Mesendoderm (in vitro differentiated cells): Measurements from ENCODE around the gene BCAS4.
A peak's percentile ranks its signal among the peaks of the same experiment; 100 is the strongest.

ENCODE experiments used
- DNase-seq: peaks from one replicate; pipeline ENCODE4 v3.0.0; 2013
- H2AK5ac ChIP-seq: 2 replicates; pipeline ENCODE4 v1.6.1; 2013; ENCODE audit warnings: low read length, inconsistent platforms
- H2BK120ac ChIP-seq: 2 replicates; pipeline ENCODE4 v1.6.1; 2013; ENCODE audit warnings: low read depth, mild to moderate bottlenecking, low read length, moderate library complexity, mixed read lengths
- H2BK15ac ChIP-seq: replicated peaks from 2 replicates; pipeline ENCODE4 v1.6.1; 2013; ENCODE audit warnings: low read depth, mild to moderate bottlenecking, moderate library complexity
- H2BK5ac ChIP-seq: 2 replicates; pipeline ENCODE4 v1.6.1; 2013; ENCODE audit warnings: low read length, inconsistent platforms
- H3K18ac ChIP-seq: 2 replicates; pipeline ENCODE4 v1.6.1; 2013; ENCODE audit warnings: mild to moderate bottlenecking, low read length, mixed read lengths
- H3K23ac ChIP-seq: one replicate; pipeline ENCODE4 v1.6.1; 2013; ENCODE audit warnings: low read length
- H3K27ac ChIP-seq: 2 replicates; pipeline ENCODE4 v1.5.1; 2013; ENCODE audit warnings: low read depth, mild to moderate bottlenecking, inconsistent platforms, low read length, moderate library complexity
- H3K27me3 ChIP-seq: 2 replicates; pipeline ENCODE4 v1.6.1; 2013; ENCODE audit warnings: low read length, control low read depth, mild to moderate bottlenecking, inconsistent platforms; ENCODE audit not compliant: insufficient read depth, poor library complexity
- H3K36me3 ChIP-seq: 2 replicates; pipeline ENCODE4 v1.6.1; 2013; ENCODE audit warnings: low read length, inconsistent platforms; ENCODE audit not compliant: control insufficient read depth, insufficient read depth
- H3K4ac ChIP-seq: one replicate; pipeline ENCODE4 v1.6.1; 2013; ENCODE audit warnings: low read depth, mild to moderate bottlenecking, low read length, moderate library complexity
- H3K4me1 ChIP-seq: 2 replicates; pipeline ENCODE4 v1.6.1; 2013; ENCODE audit warnings: low read depth, low read length, inconsistent platforms; ENCODE audit not compliant: control insufficient read depth
- H3K4me2 ChIP-seq: 2 replicates; pipeline ENCODE4 v1.6.1; 2013; ENCODE audit warnings: low read length
- H3K4me3 ChIP-seq: 2 replicates; pipeline ENCODE4 v1.5.1; 2013; ENCODE audit warnings: mild to moderate bottlenecking, low read length
- H3K56ac ChIP-seq: one replicate; pipeline ENCODE4 v1.6.1; 2013; ENCODE audit warnings: low read length
- H3K79me1 ChIP-seq: 2 replicates; pipeline ENCODE4 v1.6.1; 2013; ENCODE audit warnings: low read length, inconsistent platforms
- H3K79me2 ChIP-seq: 2 replicates; pipeline ENCODE4 v1.6.1; 2013; ENCODE audit warnings: mild to moderate bottlenecking, low read length; ENCODE audit not compliant: control insufficient read depth, insufficient read depth
- H3K9ac ChIP-seq: 2 replicates; pipeline ENCODE4 v1.6.1; 2013; ENCODE audit warnings: low read length, inconsistent platforms
- H4K5ac ChIP-seq: one replicate; pipeline ENCODE4 v1.6.1; 2013; ENCODE audit warnings: low read length
- H4K8ac ChIP-seq: one replicate; pipeline ENCODE4 v1.6.1; 2013; ENCODE audit warnings: low read depth, mild to moderate bottlenecking, control low read depth, low read length, moderate library complexity
- WGBS: extraction: QIAGEN DNeasy Blood & Tissue Kit; methylation state at CpG from one replicate; pipeline ENCODE4 v1.1.7; 2013; ENCODE audit warnings: low lambda C conversion rate, missing lambda C conversion rate; ENCODE audit not compliant: insufficient coverage; ENCODE audit errors: extremely low coverage; 5-methylcytosine and 5-hydroxymethylcytosine counted together

BCAS4 gene

DNA sequence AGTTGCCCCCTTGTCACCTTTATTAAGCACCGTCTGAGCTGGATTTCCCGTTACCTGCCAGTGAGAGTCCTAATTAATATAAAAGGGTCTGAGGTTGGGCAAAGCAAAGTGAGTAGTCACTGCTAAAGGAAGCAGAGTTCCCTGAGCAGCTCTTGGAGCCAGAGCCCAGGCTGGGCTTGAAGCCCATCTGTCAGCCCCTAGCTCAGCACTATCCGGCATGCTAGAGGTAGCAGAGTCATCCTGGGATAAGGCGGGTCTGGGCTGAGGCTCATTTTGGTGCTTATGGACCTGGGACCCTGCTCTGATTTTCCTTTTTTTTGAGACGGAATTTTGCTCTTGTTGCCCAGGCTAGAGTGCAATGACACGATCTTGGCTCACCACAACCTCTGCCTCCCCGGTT is 90.2 kb downstream of the BCAS4 start:
- H3K36me3 ChIP-seq: peaks cover 2% of the 10 kb centered on the region
- no peak overlapping the region for H2BK120ac ChIP-seq
- H2BK5ac ChIP-seq: no peak overlapping the region
- H3K4me2 ChIP-seq: no peak overlapping the region
- no peak overlapping the region for H3K56ac ChIP-seq
- H4K5ac ChIP-seq: no peak overlapping the region
- peaks cover 2% of the 10 kb centered on the region for H3K79me1 ChIP-seq
- no peak overlapping the region for H3K4me3 ChIP-seq
- no peak overlapping the region for H3K4ac ChIP-seq
- no peak for DNase-seq
- H2AK5ac ChIP-seq: no peak overlapping the region
- H2BK15ac ChIP-seq: no peak overlapping the region
- H3K4me1 ChIP-seq: no peaks in the 10 kb centered on the region
- no peak overlapping the region for H3K27ac ChIP-seq
- H4K8ac ChIP-seq: no peak overlapping the region
- no peak overlapping the region for H3K9ac ChIP-seq
- H3K79me2 ChIP-seq: no peaks in the 10 kb centered on the region
- no peak overlapping the region for H3K23ac ChIP-seq
- no peak overlapping the region for H3K18ac ChIP-seq
- no CpG with 5 or more reads among the region's 7 CpGs for WGBS
- no peaks in the 10 kb centered on the region for H3K27me3 ChIP-seq

DNA sequence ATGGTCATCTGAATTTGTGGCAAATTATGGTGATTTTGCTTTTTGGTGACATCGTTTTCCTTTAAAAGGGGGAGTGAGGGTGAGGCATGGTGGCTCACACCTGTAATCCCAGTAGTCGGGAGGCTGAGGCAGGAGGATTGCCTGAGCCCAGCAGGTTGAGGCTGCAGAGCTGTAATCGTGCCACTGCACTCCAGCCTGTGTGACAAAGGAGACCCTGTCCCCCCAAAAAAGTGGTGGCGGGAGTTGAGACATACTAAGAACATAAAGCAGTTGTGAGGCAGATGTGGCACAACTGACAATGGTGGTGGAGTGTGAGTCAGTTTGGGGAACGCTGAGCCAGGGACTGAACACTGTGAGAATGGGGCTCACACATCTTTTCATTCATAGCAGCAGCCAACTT is 90.9 kb downstream of the BCAS4 start:
- H4K5ac ChIP-seq: no peak overlapping the region
- H3K4me3 ChIP-seq: no peak overlapping the region
- H3K56ac ChIP-seq: no peak overlapping the region
- H3K79me2 ChIP-seq: no peaks in the 10 kb centered on the region
- WGBS: no CpG with 5 or more reads among the region's 5 CpGs
- H2BK5ac ChIP-seq: no peak overlapping the region
- no peak overlapping the region for H2BK15ac ChIP-seq
- H3K4ac ChIP-seq: no peak overlapping the region
- H4K8ac ChIP-seq: no peak overlapping the region
- no peak overlapping the region for H3K23ac ChIP-seq
- no peak overlapping the region for H3K27ac ChIP-seq
- H3K4me1 ChIP-seq: no peaks in the 10 kb centered on the region
- H2BK120ac ChIP-seq: no peak overlapping the region
- H2AK5ac ChIP-seq: no peak overlapping the region
- no peak overlapping the region for H3K4me2 ChIP-seq
- no peak for DNase-seq
- H3K9ac ChIP-seq: no peak overlapping the region
- peaks cover 2% of the 10 kb centered on the region for H3K36me3 ChIP-seq
- H3K27me3 ChIP-seq: no peaks in the 10 kb centered on the region
- H3K79me1 ChIP-seq: peaks cover 2% of the 10 kb centered on the region
- no peak overlapping the region for H3K18ac ChIP-seq

GRCh38 chr20:50886184-50886790 is 91.4 kb downstream of the BCAS4 start:
- H3K27ac ChIP-seq: no peak overlapping the region

DNA sequence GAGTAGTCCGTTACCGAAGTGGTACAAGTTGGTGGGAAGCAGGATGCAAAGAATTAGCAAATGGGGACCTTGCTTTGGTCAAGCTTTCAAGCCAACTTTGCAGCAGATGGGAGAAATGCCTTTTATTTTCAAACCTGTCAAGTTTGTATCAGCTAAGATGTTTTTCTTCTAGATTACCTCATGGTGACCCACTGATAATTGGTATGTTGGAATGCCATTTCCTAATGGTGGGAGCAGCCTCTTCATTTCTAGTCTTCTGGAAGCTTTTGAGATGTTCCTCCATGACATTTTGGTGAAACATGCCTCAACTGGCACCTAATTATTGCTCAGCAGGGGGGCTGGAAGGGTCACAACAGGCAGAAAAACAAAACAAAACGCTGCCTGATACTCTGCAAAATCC is 92.7 kb downstream of the BCAS4 start:
- Histone ChIP-seq H3K4me2 (no peak overlapping the region), H3K18ac (no peak overlapping the region), H3K27me3 (no peaks in the 10 kb centered on the region), H3K79me2 (peaks cover 6% of the 10 kb centered on the region), H3K9ac (no peak overlapping the region), H2BK15ac (no peak overlapping the region), H3K4ac (no peak overlapping the region), H4K8ac (no peak overlapping the region), H2AK5ac (no peak overlapping the region), H3K27ac (no peak overlapping the region), H4K5ac (no peak overlapping the region), H3K23ac (no peak overlapping the region), H2BK5ac (no peak overlapping the region), H2BK120ac (no peak overlapping the region), H3K4me1 (no peaks in the 10 kb centered on the region), H3K36me3 (peaks cover 12% of the 10 kb centered on the region), H3K4me3 (no peak overlapping the region), H3K56ac (no peak overlapping the region), H3K79me1 (peaks cover 14% of the 10 kb centered on the region)
- peak; percentile 37 for DNase-seq
- no CpG with 5 or more reads among the region's 3 CpGs for WGBS

More at GRCh38 chr20:50886184-50886790, 91.4 kb downstream of the BCAS4 start:
- no CpG with 5 or more reads among the region's 12 CpGs for WGBS
- Histone ChIP-seq H2BK120ac (no peak overlapping the region), H3K36me3 (peaks cover 4% of the 10 kb centered on the region), H2BK15ac (no peak overlapping the region), H3K4ac (no peak overlapping the region), H3K4me3 (no peak overlapping the region), H3K4me2 (no peak overlapping the region), H3K9ac (no peak overlapping the region), H3K56ac (no peak overlapping the region), H3K23ac (no peak overlapping the region), H3K18ac (no peak overlapping the region), H3K79me2 (peaks cover 2% of the 10 kb centered on the region), H3K4me1 (no peaks in the 10 kb centered on the region), H4K8ac (no peak overlapping the region), H2BK5ac (no peak overlapping the region), H3K27me3 (no peaks in the 10 kb centered on the region), H2AK5ac (no peak overlapping the region), H4K5ac (no peak overlapping the region), H3K79me1 (peaks cover 5% of the 10 kb centered on the region)
- no peak for DNase-seq

- WGBS: no CpG with 5 or more reads among the region's 5 CpGs
- no peak overlapping the region for H3K4ac ChIP-seq
- H3K27ac ChIP-seq: no peak overlapping the region
- H3K36me3 ChIP-seq: peaks cover 26% of the 10 kb centered on the region
- peaks cover 21% of the 10 kb centered on the region for H3K79me1 ChIP-seq
- no peak overlapping the region for H4K5ac ChIP-seq
- no peak overlapping the region for H2AK5ac ChIP-seq
- no peak overlapping the region for H2BK15ac ChIP-seq
- no peak overlapping the region for H2BK5ac ChIP-seq
- H3K79me2 ChIP-seq: peaks cover 6% of the 10 kb centered on the region
- DNase-seq: no peak
- H3K18ac ChIP-seq: no peak overlapping the region
- H3K4me1 ChIP-seq: no peaks in the 10 kb centered on the region
- no peaks in the 10 kb centered on the region for H3K27me3 ChIP-seq
- no peak overlapping the region for H3K4me2 ChIP-seq
- no peak overlapping the region for H2BK120ac ChIP-seq
- H3K9ac ChIP-seq: no peak overlapping the region
- no peak overlapping the region for H3K4me3 ChIP-seq
- H3K56ac ChIP-seq: no peak overlapping the region
- no peak overlapping the region for H4K8ac ChIP-seq
- no peak overlapping the region for H3K23ac ChIP-seq
Observed at GRCh38 chr20:50891138-50891537, 96.3 kb downstream of the BCAS4 start.

DNA sequence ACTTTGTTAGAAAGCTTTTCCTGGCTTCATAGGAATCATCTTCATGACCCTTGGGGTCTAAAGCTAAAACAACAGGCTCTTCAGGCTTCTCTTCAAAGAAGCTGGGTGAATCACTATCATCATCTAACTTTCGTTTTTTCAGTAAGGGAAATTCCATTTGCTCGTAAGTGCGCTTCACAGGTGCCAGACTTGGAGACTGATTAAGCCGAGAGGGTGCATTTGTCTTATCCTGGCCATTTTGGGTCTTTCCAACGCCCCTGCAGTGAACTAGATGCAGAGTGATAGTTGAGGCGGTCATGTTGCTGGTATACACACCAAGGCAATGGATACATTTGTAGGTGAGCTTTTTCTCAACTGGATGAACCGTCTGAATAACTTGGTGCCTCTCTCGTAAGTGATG is 97.5 kb downstream of the BCAS4 start:
- H2BK5ac ChIP-seq: no peak overlapping the region
- H3K4me2 ChIP-seq: no peak overlapping the region
- no peak overlapping the region for H2BK15ac ChIP-seq
- no peak overlapping the region for H4K5ac ChIP-seq
- no peak overlapping the region for H2AK5ac ChIP-seq
- H3K4me1 ChIP-seq: no peaks in the 10 kb centered on the region
- H3K79me1 ChIP-seq: peaks cover 23% of the 10 kb centered on the region
- WGBS: no CpG with 5 or more reads among the region's 8 CpGs
- no peak overlapping the region for H3K23ac ChIP-seq
- peaks cover 26% of the 10 kb centered on the region for H3K36me3 ChIP-seq
- H3K4ac ChIP-seq: no peak overlapping the region
- no peak for DNase-seq
- no peak overlapping the region for H2BK120ac ChIP-seq
- H3K9ac ChIP-seq: no peak overlapping the region
- H4K8ac ChIP-seq: no peak overlapping the region
- no peak overlapping the region for H3K4me3 ChIP-seq
- H3K27me3 ChIP-seq: no peaks in the 10 kb centered on the region
- H3K56ac ChIP-seq: no peak overlapping the region
- H3K18ac ChIP-seq: no peak overlapping the region
- peaks cover 6% of the 10 kb centered on the region for H3K79me2 ChIP-seq
- no peak overlapping the region for H3K27ac ChIP-seq
